AG09319 (cell line): Measurements from ENCODE around the gene PRM2.

ENCODE experiments used
- DNase-seq: peaks from one replicate; pipeline ENCODE4 v3.0.0-alpha.2; 2010; ENCODE audit warnings: low read depth; ENCODE audit errors: extremely low read depth
- TF ChIP-seq, protein P1 (sequence below): IDR thresholded peaks from 2 replicates; pipeline ENCODE4 v1.5.1; 2011; ENCODE audit warnings: low read depth, mild to moderate bottlenecking, inconsistent platforms, low read length, moderate library complexity

PRM2 gene

DNA sequence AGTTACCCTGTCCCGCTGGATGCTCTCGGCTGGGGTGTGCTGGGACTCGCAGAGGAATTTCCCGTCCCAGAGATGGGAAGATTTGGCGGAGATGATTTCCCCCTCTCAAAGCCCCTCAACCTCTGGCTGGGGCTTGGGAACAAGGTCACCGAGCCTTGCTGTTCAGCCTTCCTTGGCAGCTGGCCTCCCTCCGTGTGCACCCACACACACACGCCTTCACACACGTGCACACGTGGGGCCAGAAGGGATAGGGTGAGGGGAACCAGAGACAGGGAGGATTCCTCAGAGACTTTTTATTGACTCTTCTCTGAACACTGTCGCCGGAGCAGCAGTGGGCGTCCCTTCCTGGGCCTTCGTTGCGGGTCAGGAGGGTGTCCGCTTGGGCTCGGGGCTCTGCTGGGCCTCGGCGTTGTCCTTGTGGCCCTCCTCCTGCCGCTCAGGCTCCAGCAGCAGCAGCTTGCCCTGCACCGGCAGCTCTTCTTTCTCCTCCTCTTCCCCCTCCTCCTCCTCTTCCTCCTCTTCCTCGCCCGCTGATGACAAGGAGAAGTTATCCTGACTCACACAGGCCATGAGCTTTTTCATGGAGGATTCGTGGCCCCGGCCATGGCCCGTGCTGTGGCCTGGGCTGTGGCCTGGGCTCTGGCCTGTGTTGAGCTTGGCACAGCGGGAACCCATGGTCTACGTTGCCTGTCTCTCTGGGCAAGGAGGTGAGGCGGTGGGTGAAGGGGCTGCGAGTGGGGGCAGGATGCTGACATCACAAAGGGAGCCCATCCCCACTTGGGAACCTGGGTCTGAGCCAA, 3.2 kb downstream of the PRM2 start, which contains the start of gene PRM3:
PRM3 (minus strand) TSS at position 709 of the 800 bp plus-strand sequence; CDS start at position 675, 34 bp downstream.
- no peak for DNase-seq
- TF ChIP-seq, protein P1, sequence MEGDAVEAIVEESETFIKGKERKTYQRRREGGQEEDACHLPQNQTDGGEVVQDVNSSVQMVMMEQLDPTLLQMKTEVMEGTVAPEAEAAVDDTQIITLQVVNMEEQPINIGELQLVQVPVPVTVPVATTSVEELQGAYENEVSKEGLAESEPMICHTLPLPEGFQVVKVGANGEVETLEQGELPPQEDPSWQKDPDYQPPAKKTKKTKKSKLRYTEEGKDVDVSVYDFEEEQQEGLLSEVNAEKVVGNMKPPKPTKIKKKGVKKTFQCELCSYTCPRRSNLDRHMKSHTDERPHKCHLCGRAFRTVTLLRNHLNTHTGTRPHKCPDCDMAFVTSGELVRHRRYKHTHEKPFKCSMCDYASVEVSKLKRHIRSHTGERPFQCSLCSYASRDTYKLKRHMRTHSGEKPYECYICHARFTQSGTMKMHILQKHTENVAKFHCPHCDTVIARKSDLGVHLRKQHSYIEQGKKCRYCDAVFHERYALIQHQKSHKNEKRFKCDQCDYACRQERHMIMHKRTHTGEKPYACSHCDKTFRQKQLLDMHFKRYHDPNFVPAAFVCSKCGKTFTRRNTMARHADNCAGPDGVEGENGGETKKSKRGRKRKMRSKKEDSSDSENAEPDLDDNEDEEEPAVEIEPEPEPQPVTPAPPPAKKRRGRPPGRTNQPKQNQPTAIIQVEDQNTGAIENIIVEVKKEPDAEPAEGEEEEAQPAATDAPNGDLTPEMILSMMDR: no peak

DNA sequence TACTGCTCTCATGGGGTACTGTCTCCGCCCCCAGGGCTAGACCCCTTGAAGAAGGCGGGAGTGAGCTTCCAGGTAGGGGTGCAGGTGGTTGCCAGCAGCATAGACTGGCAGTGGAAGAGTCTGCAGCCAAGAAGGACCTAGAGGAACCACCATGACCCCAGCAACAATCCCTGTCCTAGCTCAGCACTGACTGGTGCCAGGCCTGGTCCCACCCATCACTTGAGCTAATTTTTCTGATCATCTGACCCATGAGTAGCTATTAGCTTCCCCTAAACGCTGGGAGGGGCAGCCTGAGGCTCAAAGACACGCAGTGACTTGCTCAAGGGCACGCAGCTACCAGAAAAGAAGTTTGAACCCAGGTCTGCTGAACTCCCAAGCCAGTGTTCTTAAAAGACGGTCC, 3.8 kb downstream of the PRM2 start:
- TF ChIP-seq, protein P1: no peak
- DNase-seq: no peak

DNA sequence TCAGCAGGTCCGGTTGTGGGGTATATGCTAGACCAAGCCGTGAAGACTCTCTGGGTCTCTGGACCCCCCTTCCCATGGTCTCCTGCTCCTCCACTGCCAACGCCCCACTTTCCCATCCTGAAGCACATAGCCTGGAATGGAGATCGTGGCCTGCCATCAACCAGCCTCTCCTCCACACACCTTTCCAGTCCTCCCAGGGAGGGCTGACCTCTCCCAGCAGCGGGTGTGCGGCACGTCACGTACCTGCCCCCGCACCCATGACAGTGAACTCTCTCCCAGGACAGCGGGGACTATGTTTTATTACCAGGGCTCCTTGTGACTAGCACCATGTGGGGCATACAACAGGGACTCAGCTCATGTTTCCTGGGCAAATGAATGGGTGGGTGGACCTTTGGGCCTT, 4.7 kb downstream of the PRM2 start:
- TF ChIP-seq, protein P1: no peak
- no peak for DNase-seq

DNA sequence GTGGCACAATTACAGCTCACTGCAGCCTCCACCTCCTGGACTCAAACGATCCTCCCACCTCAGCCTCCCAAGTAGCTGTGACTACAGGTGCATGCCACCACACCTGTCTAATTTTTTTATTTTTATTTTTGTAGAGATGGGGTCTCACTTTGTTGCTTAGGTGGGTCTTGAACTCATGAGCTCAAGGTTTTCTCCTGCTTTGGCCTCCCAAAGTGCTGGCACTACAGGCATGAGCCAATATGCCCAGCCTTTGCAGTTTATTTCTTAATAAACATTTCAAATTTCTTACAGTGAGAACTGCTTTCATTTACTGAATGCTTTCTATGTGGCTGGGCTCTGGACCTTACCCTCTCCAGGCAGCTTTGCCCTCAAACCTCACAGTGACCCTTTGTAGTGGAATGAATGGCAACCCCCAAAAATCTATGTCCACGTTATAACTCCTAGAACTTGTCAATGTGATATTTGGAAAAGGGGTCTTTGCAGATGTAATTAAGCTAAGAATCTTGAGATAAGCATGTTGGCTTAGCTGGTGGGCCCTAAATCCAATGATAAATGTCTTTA, 5.6 kb downstream of the PRM2 start:
- TF ChIP-seq, protein P1: no peak
- DNase-seq: no peak

DNA sequence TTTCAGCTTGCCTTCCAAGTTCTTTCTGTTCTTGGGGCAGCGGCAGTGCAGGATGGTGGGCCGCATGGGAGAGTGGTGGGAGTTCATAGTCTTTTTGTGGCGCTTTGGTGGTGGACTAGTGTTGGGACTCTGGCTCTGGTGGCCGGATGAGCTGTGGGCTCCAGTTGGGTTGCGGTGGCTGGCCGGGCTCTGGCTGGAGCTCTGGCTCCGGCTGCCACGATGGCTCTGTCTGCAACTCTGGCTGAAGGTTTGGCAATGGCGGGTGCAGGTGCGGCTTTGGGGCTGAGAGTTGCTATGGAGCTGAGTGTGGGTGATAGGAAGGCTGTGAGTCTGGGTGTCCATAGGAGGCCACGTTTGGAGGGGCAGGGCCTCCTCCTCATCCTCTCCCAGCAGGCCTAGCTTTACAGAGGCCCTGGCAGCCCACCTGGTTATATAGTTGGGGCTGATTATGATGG, 7.3 kb downstream of the PRM2 start, which contains the start of gene TNP2:
TNP2 (minus strand) TSS at position 405 of the 455 bp plus-strand sequence; CDS start at position 342, 63 bp downstream.
- TF ChIP-seq, protein P1: no peak
- no peak for DNase-seq

DNA sequence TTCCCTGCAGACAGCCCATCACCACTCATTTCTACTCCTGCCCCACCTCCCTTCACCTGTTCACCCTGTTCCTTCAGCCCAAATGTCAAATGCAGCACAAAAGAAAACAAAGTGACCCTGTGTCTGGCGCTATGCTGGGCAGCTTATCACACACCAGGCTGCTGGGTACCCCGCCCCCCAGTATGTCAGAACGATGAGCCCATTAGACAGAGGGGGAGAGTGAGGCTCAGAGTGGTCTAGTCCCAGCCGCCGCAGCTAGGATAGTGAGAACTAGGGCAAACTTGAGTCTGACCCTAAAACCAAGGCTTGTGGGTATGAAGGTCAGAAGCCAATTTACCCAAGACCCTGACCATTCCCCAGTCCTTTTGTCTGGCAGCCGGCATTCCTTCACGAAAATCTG, 11.2 kb downstream of the PRM2 start:
- TF ChIP-seq, protein P1: no peak
- DNase-seq: no peak

DNA sequence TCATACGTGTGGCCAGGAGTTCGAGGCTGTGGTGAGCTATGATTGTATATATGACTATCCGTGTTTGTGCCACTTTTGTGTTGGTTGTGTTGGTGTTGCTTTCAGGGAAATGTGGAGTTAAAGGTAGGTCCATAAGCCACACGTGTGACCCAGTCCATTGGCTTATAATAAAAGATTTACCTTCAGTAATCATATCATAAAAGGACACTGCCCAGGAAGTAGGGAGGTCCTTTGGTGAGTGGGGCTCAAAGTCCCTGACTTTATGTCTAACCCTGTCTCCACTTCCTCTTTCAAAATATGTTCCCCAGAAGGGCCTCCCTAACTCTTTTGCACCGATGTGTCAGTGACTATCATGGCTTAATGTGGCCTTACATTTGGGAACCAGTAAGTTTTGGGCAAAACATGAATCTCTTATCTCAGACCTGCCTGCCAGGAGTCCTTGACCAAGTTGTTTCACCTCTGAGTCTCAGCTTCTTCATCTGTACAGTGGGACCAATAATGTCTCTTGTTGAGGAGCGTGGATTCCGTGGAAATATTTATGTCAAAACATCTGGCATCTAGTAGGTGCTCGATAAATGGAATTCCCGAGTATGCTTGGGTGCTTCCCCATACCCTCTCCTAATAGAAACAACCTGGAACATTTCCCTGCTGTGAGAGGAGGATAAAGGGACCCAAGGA, 12.0 kb downstream of the PRM2 start:
- DNase-seq: no peak
- TF ChIP-seq, protein P1: no peak
